Measurements from ENCODE around the gene OSBPL8. TPM values are rescaled to one million over a fixed set of nuclear protein-coding genes. Genes with fewer than 3 reads are reported as not detected.
A peak's percentile ranks its signal among the peaks of the same experiment; 100 is the strongest.

OSBPL8 gene
- total and polyA plus RNA-seq, 2 experiments from 2014 or later, result 20.1 to 82.5 TPM

- peak; percentile 68 for DNase-seq (ENCODE audit: low spot score)
- no peaks in the 10 kb centered on the region for H3K9me2 ChIP-seq (replicated peaks; ENCODE audit: insufficient read depth)
- H4K20me1 ChIP-seq (ENCODE audit: insufficient read depth, poor library complexity, severe bottlenecking), result no peaks in the 10 kb centered on the region
- H3K4me2 ChIP-seq, result peak overlapping the region; percentile 84
- no peaks in the 10 kb centered on the region for H3K36me3 ChIP-seq (replicated peaks; ENCODE audit: insufficient read depth, low read depth)
- TF ChIP-seq EZH2 (IDR thresholded peaks at IDR 0.05; ENCODE audit: borderline replicate concordance) (no peak), CTCF (IDR thresholded peaks at IDR 0.05; ENCODE audit: poor library complexity) (peak; percentile 64)
- no peaks in the 10 kb centered on the region for H3K27me3 ChIP-seq
- H3K4me3 ChIP-seq, result peak overlapping the region; percentile 88
- H3K4me1 ChIP-seq (ENCODE audit: insufficient read depth), result peaks cover 14% of the 10 kb centered on the region
- H2AFZ ChIP-seq, result peak overlapping the region; percentile 91
- H3K79me2 ChIP-seq, result peaks cover 26% of the 10 kb centered on the region
- H3K27ac ChIP-seq, result peak overlapping the region; percentile 93
- 55% methylated on average over 4 of the region's 4 CpGs for WGBS (ENCODE audit: low lambda C conversion rate, missing lambda C conversion rate)
- no peaks in the 10 kb centered on the region for H3K9me3 ChIP-seq (ENCODE audit: low read depth)
Measured at GRCh38 chr12:76346798-76347420, 212.7 kb downstream of the OSBPL8 start.

GRCh38 chr12:76346236-76346635, 213.3 kb downstream of the OSBPL8 start:
- Histone ChIP-seq H3K4me2 (peak overlapping the region; percentile 84), H4K20me1 (ENCODE audit: insufficient read depth, poor library complexity, severe bottlenecking) (no peaks in the 10 kb centered on the region), H3K27ac (peak overlapping the region; percentile 19), H2AFZ (no peak overlapping the region), H3K36me3 (replicated peaks; ENCODE audit: insufficient read depth, low read depth) (no peaks in the 10 kb centered on the region), H3K79me2 (peaks cover 26% of the 10 kb centered on the region), H3K4me1 (ENCODE audit: insufficient read depth) (peaks cover 14% of the 10 kb centered on the region), H3K9me3 (ENCODE audit: low read depth) (no peaks in the 10 kb centered on the region), H3K4me3 (no peak overlapping the region), H3K9me2 (replicated peaks; ENCODE audit: insufficient read depth) (no peaks in the 10 kb centered on the region), H3K27me3 (no peaks in the 10 kb centered on the region)
- TF ChIP-seq CTCF (IDR thresholded peaks at IDR 0.05; ENCODE audit: poor library complexity) (no peak), EZH2phosphoT487 (IDR thresholded peaks at IDR 0.05; ENCODE audit: low read depth, severe bottlenecking, unreplicated experiment) (no peak), EZH2 (IDR thresholded peaks at IDR 0.05; ENCODE audit: borderline replicate concordance) (no peak)
- DNase-seq (ENCODE audit: low spot score), result no peak
- 89% methylated on average over 4 of the region's 4 CpGs for WGBS (ENCODE audit: low lambda C conversion rate, missing lambda C conversion rate)

GRCh38 chr12:76345569-76345968, 214.0 kb downstream of the OSBPL8 start:
- Histone ChIP-seq H2AFZ (no peak overlapping the region), H3K4me2 (no peak overlapping the region), H3K27ac (no peak overlapping the region), H3K36me3 (replicated peaks; ENCODE audit: insufficient read depth, low read depth) (no peaks in the 10 kb centered on the region), H3K4me1 (ENCODE audit: insufficient read depth) (peaks cover 14% of the 10 kb centered on the region), H3K79me2 (peaks cover 26% of the 10 kb centered on the region), H3K4me3 (no peak overlapping the region), H4K20me1 (ENCODE audit: insufficient read depth, poor library complexity, severe bottlenecking) (no peaks in the 10 kb centered on the region), H3K27me3 (no peaks in the 10 kb centered on the region), H3K9me2 (replicated peaks; ENCODE audit: insufficient read depth) (no peaks in the 10 kb centered on the region), H3K9me3 (ENCODE audit: low read depth) (no peaks in the 10 kb centered on the region)
- TF ChIP-seq EZH2 (IDR thresholded peaks at IDR 0.05; ENCODE audit: borderline replicate concordance) (no peak), CTCF (IDR thresholded peaks at IDR 0.05; ENCODE audit: poor library complexity) (no peak), EZH2phosphoT487 (IDR thresholded peaks at IDR 0.05; ENCODE audit: low read depth, severe bottlenecking, unreplicated experiment) (no peak)
- WGBS (ENCODE audit: low lambda C conversion rate, missing lambda C conversion rate), result 92% methylated on average over 1 of the region's 1 CpG
- DNase-seq (ENCODE audit: low spot score), result no peak
